Stimulated activated CD4-positive, alpha-beta T cell treated with anti-CD3 and anti-CD28 coated beads, Interleukin-4, amount 100 ng/mL, for 48 hours (primary cell): Measurements from ENCODE around the gene TFB1M.
"Not testable (repeated sequence)": the region's sequence is repeated elsewhere in the genome, so short reads cannot be mapped to it uniquely, and the experiment has no call there.

Experiments
- DNase-seq, 2 donors: peaks; one replicate each; pipeline ENCODE4 v3.0.0-alpha.2; 2020; ENCODE audit warnings: low read depth in 2 of 2

The TFB1M gene

GRCh38 chr6:155240905-155241600 is 73.2 kb downstream of the TFB1M start:
- DNase-seq: no peak

GRCh38 chr6:155237613-155238012 is 76.7 kb downstream of the TFB1M start:
- DNase-seq: no peak

DNA sequence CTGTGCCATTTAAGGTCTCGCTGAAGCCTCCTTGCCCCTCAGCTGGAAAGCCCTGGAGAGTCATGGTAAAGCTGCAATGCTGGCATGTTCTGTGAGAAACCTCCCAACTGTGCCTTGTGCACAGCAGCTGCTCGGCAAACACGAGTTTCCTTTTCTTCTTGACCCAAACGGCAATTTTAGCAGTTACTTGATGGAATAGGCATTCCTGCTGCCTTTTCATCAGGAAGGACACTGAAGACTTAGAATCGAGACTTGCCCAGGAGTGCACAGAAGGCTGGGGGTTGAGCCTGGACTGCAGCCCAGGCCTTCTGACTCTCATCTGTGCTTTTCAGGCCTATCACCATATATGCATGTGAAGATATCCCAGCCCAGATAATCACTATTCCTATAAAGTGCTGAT is 79.2 kb downstream of the TFB1M start:
- DNase-seq: no peak

GRCh38 chr6:155234687-155235086 is 79.6 kb downstream of the TFB1M start:
- DNase-seq: no peak

- no peak for DNase-seq
Observed at GRCh38 chr6:155234167-155234566, 80.1 kb downstream of the TFB1M start.

DNA sequence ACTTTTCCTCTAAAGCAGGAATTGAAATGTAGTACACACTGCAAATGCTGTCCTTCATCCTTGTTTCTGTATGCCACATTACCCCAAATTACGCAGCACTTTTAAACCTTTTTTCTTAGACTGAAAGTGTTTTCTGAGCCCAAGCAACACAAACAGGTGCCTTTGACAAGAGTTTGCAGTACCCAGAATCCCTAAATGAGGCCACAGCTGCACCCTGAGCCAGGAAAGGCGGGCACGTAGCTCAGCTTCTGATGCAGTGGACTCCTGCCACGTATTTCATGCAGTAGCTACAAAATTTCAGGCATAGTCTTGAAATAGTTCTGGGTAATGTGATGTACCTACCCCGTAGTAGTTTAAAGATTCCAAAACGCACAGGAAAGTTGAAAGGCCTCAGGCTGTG is 81.4 kb downstream of the TFB1M start:
- DNase-seq: no peak

DNA sequence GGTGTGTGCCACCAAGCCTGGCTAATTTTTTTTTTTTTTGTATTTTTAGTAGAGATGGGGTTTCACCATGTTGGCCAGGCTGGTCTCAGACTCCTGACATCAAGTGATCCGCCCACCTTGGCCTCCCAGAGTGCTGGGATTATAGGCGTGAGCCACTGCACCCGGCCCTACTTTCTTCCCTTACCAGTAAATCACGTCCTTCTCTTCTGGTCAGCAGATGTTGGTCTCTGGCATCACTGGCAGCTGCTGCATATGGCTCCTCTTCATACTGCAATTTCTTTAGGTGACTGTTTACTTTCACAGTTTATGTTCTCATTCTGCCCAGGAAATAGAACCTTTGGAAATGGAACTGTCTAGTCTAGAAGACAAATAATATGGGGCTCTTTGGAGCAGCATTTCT is 83.3 kb downstream of the TFB1M start:
- DNase-seq: not testable (repeated sequence)

DNA sequence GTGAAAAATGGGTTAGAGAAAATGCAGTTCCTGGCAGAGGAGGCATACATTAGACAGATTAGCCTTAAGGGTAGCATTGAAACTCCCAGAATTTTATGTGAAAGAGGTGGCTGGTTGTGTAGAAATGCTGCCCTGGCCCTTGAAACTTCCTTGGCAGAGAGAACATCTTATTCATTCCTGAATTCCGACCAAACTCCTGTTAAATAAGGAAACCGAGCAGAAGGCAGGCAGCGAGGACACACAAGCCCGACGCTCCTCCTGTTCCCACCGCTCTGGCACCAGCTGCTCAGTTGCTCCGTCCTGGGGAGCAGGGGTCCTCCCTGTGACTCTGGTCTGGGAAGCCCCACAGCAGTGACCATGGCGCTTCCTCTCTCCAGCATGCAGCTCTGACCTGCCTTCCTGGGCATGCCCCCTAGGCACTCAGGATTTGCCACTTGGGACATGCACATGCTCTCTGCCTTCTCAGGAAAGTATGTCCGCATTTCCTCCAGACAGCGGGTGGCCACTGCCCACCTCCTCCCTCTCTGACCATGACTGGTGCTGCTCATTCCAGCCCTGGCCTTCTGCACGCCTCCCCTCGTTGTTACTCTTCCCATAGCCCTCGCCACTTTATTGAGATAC is 85.6 kb downstream of the TFB1M start:
- DNase-seq: no peak

DNA sequence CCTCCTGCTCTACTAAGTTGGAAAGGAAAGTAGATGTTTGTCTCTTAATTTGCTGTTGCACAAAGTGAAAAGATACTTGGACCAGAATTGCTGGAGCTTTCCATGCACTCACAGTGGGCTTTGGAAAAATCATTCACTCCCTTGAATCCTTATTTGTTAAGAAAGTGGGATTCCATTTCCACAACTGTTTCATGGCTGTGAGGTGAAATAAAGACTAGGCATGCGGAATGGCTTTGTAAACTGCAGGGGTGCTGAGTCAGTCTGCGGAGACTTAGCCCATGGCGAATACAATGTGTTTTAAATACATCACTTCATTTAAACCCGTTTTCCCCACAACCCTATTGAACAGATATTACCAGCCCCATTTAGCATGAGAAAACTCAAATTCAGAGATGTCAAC is 87.2 kb downstream of the TFB1M start:
- DNase-seq: no peak

DNA sequence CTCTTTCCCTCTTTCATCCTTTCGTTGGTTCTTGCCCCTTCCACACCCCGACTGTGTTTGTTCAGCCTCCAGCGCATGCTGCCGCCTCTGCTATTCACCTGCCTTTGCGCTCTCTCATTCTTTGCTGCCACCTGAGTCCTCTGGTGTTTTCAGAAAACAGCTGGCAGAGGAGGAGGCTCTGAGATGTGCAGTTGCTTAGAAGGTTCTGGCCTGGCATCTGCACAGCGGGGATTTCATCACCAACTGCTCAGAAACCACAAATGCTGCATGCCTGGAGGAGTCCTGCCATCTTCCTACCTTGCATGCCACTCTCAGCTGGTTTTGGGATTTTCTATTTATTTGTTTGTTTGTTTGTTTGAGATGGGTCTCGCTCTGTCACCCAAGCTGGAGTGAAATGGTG is 89.7 kb downstream of the TFB1M start:
- DNase-seq: no peak

- peak in 1 of 2 donors; percentile 40 for DNase-seq
Observed at GRCh38 chr6:155223646-155224451, 90.4 kb downstream of the TFB1M start.

- DNase-seq: no peak
Observed at GRCh38 chr6:155222506-155222905, 91.8 kb downstream of the TFB1M start.

DNA sequence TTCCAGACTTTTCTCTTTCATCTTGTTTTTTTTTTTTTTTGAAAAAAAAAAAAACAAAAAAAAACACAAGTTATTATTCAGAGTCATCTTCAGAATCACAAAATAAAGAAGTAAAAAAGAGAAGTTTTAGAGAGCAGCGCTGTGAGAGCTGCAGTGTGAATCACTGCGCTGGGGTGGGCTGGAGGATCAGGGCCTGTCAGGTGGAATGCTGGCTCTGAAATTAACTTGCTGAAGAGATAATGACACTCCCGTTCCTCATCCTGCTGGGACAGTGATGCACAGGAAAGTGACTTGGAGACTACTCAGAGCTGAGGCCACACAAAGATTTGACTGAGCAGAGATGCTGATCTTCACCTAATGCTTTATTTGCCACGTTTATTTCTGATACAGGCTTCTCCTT is 93.2 kb downstream of the TFB1M start:
- DNase-seq: no peak

DNA sequence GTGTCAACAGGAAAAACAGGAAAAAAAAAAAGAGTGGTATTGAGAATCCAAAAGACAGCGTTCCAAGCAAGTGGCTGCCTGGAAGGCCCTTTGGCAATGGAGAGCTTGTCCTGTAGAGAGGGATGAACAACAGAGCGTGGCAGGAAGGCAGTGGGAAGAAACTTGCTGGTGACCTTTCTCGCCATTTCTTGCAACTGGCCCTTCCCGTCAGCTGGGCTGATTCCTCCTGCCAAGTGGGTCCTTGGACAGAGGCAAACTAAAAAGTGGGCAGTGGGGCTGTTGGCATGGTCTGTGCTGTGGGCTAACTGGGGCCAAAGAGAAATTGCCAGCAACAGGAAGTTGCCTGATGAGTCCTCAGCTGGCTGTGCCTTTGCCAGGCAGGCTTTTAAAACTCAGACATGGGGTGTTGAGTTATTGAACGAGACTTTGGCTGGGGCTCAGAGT is 94.4 kb downstream of the TFB1M start:
- no peak for DNase-seq

DNA sequence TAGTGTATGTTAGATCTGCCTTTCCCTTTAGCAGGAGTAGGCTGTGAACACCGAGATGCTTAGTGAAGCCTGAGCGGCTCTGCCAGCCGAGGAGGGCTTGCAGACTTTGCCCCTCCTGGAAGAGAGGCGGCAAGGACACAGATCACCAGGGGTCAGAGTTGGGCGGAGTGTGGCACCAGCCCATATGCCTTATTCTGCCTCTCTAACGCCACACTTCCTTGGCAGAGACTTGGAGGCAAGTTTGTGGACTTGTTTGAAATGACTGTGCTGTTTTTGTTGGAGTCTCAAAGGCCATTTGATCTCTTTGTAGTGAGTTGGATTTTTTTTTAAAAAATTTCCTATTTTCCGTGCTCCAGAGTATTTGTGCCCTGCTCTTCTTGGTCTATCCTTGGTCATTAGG is 95.0 kb downstream of the TFB1M start:
- no peak for DNase-seq

DNA sequence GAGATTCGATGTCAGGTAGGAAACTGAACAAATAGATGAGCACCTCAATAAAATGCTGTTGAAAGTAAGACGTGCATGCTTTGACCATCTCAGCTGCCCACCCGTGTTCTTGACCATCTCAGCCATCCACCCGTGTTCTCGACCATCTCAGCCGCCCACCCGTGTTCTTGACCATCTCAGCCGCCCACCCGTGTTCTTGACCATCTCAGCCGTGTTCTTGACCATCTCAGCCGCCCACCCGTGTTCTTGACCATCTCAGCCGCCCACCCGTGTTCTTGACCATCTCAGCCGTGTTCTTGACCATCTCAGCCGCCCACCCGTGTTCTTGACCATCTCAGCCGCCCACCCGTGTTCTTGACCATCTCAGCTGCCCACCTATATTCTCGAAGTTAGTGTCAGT is 95.6 kb downstream of the TFB1M start:
- not testable (repeated sequence) for DNase-seq

GRCh38 chr6:155216312-155217046 is 97.8 kb downstream of the TFB1M start:
- DNase-seq: no peak

GRCh38 chr6:155215906-155216305 is 98.4 kb downstream of the TFB1M start:
- DNase-seq: no peak

GRCh38 chr6:155213611-155214372 is 100.5 kb downstream of the TFB1M start:
- DNase-seq: no peak

DNA sequence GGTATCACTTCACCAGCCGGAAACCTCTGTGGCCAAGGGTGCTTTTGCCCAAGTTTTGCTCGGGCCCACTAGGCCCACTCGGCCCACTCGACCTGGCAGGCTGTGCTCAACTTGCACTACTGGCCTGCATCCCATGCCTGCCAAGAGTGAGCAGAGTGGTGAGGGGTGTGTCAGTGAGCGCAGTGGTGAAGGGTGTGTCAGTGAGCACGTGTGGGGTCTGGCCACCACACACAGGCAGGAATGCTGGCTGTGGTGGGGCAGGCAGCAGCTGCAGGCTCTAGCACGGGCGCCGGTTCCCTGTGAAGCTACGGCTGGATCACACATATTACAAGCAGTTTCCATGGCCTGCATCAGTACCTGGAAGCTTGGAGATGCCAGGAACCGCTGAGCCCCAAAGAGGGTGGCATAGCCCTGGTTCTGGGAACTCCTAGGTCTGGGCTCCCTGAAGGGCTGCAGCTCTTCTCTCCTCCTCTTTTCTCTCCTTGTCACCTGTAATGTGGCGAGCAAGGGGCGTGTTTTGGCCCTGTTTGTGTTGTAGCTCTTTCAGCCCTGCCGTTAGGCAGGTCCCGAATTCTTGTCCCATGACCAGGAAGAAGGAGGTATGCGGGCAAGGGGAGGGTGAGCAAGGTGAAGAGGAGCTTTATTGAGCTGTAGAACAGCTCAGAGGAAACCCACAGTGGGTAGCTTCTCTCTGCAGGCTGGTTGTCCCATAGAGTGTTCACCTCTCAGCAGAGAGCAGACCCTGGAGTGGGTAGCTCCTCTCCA is 101.5 kb downstream of the TFB1M start:
- DNase-seq: no peak

DNA sequence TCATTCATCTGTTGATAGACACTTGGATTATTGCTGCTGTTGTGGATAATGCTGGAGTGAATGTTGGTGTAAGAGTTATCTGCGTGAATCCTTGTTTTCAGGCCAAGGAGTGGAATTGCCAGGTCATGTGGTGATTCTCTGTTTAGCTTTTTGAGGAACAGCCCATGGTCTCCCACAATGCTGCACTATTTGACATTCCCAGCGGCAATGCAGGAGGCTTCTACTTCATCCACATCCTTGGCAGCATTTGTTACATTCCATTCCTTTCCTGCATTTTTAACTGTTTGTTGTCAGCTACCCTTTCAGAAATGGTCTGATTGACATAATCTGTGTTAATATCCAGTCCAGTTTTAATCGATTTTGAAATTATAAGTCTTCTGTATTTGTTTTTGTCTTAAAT is 102.2 kb downstream of the TFB1M start:
- no peak for DNase-seq
